GM18858 (cell line): ENCODE measurements around the gene BNC2.

Experiments used
- ATAC-seq: cut with Tn5 transposase; IDR thresholded peaks from one replicate; pipeline ENCODE4 v1.9.1; 2021; ENCODE audit not compliant: unreplicated experiment

Gene BNC2

GRCh38 chr9:16639644-16640043, 230.8 kb downstream of the BNC2 start:
- no peak for ATAC-seq

- no peak for ATAC-seq
Measured at GRCh38 chr9:16637911-16638310, 232.6 kb downstream of the BNC2 start.

GRCh38 chr9:16637218-16637617, 233.3 kb downstream of the BNC2 start:
- ATAC-seq = no peak

GRCh38 chr9:16633794-16634193, 236.7 kb downstream of the BNC2 start:
- no peak for ATAC-seq

GRCh38 chr9:16628413-16628812, 242.1 kb downstream of the BNC2 start:
- ATAC-seq = no peak

GRCh38 chr9:16627967-16628366, 242.5 kb downstream of the BNC2 start:
- ATAC-seq = no peak

- no peak for ATAC-seq
Measured at GRCh38 chr9:16627521-16627920, 242.9 kb downstream of the BNC2 start.

GRCh38 chr9:16626577-16627130, 243.8 kb downstream of the BNC2 start:
- no peak for ATAC-seq

GRCh38 chr9:16625811-16626210, 244.7 kb downstream of the BNC2 start:
- ATAC-seq = no peak

- no peak for ATAC-seq
Measured at GRCh38 chr9:16625161-16625631, 245.3 kb downstream of the BNC2 start.

- no peak for ATAC-seq
Measured at GRCh38 chr9:16624744-16625117, 245.7 kb downstream of the BNC2 start.

- no peak for ATAC-seq
Measured at GRCh38 chr9:16623989-16624743, 246.3 kb downstream of the BNC2 start.

GRCh38 chr9:16622541-16622940, 247.9 kb downstream of the BNC2 start:
- no peak for ATAC-seq

- no peak for ATAC-seq
Measured at GRCh38 chr9:16619914-16620520, 250.5 kb downstream of the BNC2 start.

- no peak for ATAC-seq
Measured at GRCh38 chr9:16619402-16619801, 251.1 kb downstream of the BNC2 start.

- ATAC-seq = no peak
Measured at GRCh38 chr9:16618524-16618923, 251.9 kb downstream of the BNC2 start.

- no peak for ATAC-seq
Measured at GRCh38 chr9:16616686-16617085, 253.8 kb downstream of the BNC2 start.

GRCh38 chr9:16615451-16615850, 255.0 kb downstream of the BNC2 start:
- no peak for ATAC-seq

GRCh38 chr9:16613605-16614004, 256.9 kb downstream of the BNC2 start:
- no peak for ATAC-seq

- no peak for ATAC-seq
Measured at GRCh38 chr9:16613051-16613450, 257.4 kb downstream of the BNC2 start.

- no peak for ATAC-seq
Measured at GRCh38 chr9:16612627-16613026, 257.8 kb downstream of the BNC2 start.

- no peak for ATAC-seq
Measured at GRCh38 chr9:16611983-16612382, 258.5 kb downstream of the BNC2 start.
